Heart right ventricle (tissue), 16 donors: ENCODE data around the gene CRTC1. TPM values are rescaled to one million over a fixed set of nuclear protein-coding genes. Genes with fewer than 3 reads are reported as not detected.

ENCODE experiments used
- ATAC-seq, 8 donors: fragments of 200-7000 bp; cut with Tn5 transposase; one replicate each; pipeline ENCODE4 v1.9.1; 2020; ENCODE audit warnings: mild to moderate bottlenecking in 8 of 8, moderate library complexity in 8 of 8, moderate number of reproducible peaks in 1 of 8
- DNase-seq, 2 donors: peaks; one replicate each; pipeline ENCODE4 v3.0.0-alpha.2; 2020
- H3K27ac ChIP-seq, 10 donors: fragments of 200-600 bp; sonication (generic) in 2 of 10; one replicate each; pipeline versions ENCODE4 v1.5.0 to v1.8.0; 2020 to 2022; ENCODE audit warnings: mild to moderate bottlenecking in 3 of 10
- H3K27me3 ChIP-seq, 7 donors: fragments of 200-600 bp; one replicate each; pipeline ENCODE4 v1.8.0; 2021 to 2022; ENCODE audit warnings: mild to moderate bottlenecking in 2 of 7
- H3K36me3 ChIP-seq, 9 donors: fragments of 200-600 bp; sonication (generic) in 1 of 9; one replicate each; pipeline versions ENCODE4 v1.5.0 to v1.8.0; 2020 to 2022; ENCODE audit warnings: mild to moderate bottlenecking in 2 of 9
- H3K4me1 ChIP-seq, 9 donors: fragments of 200-600 bp; sonication (generic) in 1 of 9; one replicate each; pipeline versions ENCODE4 v1.5.0 to v1.8.0; 2020 to 2022; ENCODE audit warnings: mild to moderate bottlenecking in 4 of 9
- H3K4me3 ChIP-seq, 10 donors: fragments of 200-600 bp; sonication (generic) in 2 of 10; one replicate each; pipeline versions ENCODE4 v1.5.0 to v1.8.0; 2020 to 2022; ENCODE audit warnings: mild to moderate bottlenecking in 7 of 10, moderate library complexity in 2 of 10
- H3K9me3 ChIP-seq, 11 donors: fragments of 200-600 bp in 10 of 11; sonication (generic) in 2 of 11; one replicate each; pipeline versions ENCODE4 v1.5.0 to v1.8.0; 2013 to 2022; ENCODE audit warnings: mild to moderate bottlenecking in 2 of 11, control low read depth in 1 of 11, moderate library complexity in 1 of 11
- WGBS, 2 donors: extraction: QIAGEN DNeasy Blood & Tissue Kit; methylation state at CpG; one replicate each; pipeline ENCODE4 v1.1.7; 2013; ENCODE audit warnings: inconsistent platforms in 1 of 2; 5-methylcytosine and 5-hydroxymethylcytosine counted together
- intact Hi-C, 10 donors: fragments of 100-400 bp; cut with DNase I; formaldehyde crosslinking; loops; one replicate each; pipeline versions ENCODE4 v1.11.1 to v1.14.2; 2022
- polyA plus RNA-seq, 2 donors: library from polyadenylated mRNA; stranded (reverse); fragments of 200-250 nt; gene quantifications; one replicate each; pipeline ENCODE4 v1.2.3, GENCODE V29; 2013
- total RNA-seq, 10 donors: library from RNA; stranded (reverse); fragmentation: NEBNext Ultra II Directional in 3 of 10; extraction: Animal tissue kit (Norgen Biotek cat#: 25700) in 3 of 10; gene quantifications; one replicate each; pipeline versions ENCODE4 v1.2.1 to v1.2.4, GENCODE V29; 2021 to 2023
- TF ChIP-seq, protein P1 (sequence below), 9 donors: fragments of 200-600 bp; sonication (generic) in 2 of 9; IDR thresholded peaks; one replicate each; pipeline versions ENCODE4 v1.5.0 to v1.8.0; 2021 to 2022; ENCODE audit warnings: antibody characterized with exemption in 9 of 9, mild to moderate bottlenecking in 5 of 9, moderate library complexity in 1 of 9
- donor health status: Arrhythmogenic right ventricular cardiomyopathy.
- donor health status: ischemic (EF 13 %, LVEDD 7.1; RV severe dilation, severe dysfunction).
- donor health status: healthy with polysubstance abuse.
- donor health status: DM: no; HTN: yes; CAD: no.
- donor health status: DM: no; HTN: no; CAD: no.
- donor health status: ischemic (EF 25% LVEDD 6.9; RV normal size, moderate dysfunction).
- donor health status: ischemic (EF 25% LVEDD 5.7; RV mildly dilated, moderate dysfunction).
- donor health status: healthy.
- donor health status: DM: yes; HTN: yes; CAD: no.
- donor health status: Ischemic cardiomyopathy.
- donor health status: ischemic (EF 35%, LVEDD 5.7; RV mildly dilated, moderate dysfunction).
- donor health status: nonischemic (EF 11% LVEDD 7.7; RV severe dilation, severe dysfunction).
- donor health status: DM: yes; HTN: yes; CAD: no.
- donor health status: PGD.
- donor health status: ischemic (EF 29% LVEDD 5.4; RV normal size, mild dysfunction).
- donor health status: nonischemic (EF 23%, LVEDD 6.1; RV moderate dilation, normal function).

Gene CRTC1
- total and polyA plus RNA-seq, 12 donors: 3.2 to 11.8 (median 9.1) TPM

DNA sequence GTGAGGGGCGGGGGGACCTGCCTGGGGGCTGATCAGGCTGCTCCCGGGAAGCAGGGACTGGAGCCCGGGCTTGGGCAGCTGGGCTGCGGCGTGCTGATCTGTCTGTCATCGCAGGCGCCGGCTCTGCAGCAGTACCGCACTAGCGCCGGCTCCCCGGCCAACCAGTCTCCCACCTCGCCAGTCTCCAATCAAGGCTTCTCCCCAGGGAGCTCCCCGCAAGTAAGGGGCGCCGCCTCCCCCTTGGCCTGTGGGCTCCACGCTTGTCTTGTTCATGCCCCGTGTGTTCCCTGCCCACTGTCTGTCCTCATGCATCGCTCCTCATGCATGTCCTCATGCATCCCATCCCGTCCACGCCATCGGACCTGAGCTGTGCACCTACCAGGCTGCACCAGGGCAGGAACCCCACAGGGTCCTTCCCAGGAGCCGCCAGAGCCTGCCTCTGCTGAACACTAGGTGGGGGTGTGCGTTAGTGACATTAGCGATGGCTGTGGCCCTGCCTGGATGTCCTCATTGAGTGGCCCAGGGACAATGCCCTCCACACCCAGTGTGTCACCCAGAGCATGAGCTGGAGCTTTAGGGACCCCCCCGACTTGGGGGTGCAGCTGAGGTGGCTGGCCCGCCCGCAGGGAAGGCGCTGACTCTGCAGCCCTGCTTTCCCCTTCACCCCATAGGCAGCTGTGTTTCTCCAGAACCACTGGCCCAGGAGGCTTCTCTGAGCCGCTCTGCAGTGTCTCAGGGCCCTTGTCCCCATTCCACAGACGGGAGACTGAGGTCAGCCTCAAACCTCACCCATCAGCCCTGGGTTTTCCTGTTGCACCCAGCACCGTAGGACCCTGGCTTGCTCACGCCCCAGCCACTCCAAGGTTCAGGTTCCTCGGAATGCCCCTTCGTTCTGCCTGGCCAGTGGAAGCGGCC lies 88.1 kb downstream of the CRTC1 start:
- Histone ChIP-seq H3K27me3 (peaks cover 0 to under 1% (median 0%) of the 10 kb centered on the region in 7 donors), H3K36me3 (peaks cover 0 to 19% (median 0%) of the 10 kb centered on the region in 9 donors), H3K4me1 (no peaks in the 10 kb centered on the region), H3K4me3 (no peak overlapping the region), H3K9me3 (no peaks in the 10 kb centered on the region), H3K27ac (no peak overlapping the region)
- intact Hi-C loops: no loop called here
- TF ChIP-seq, protein P1, sequence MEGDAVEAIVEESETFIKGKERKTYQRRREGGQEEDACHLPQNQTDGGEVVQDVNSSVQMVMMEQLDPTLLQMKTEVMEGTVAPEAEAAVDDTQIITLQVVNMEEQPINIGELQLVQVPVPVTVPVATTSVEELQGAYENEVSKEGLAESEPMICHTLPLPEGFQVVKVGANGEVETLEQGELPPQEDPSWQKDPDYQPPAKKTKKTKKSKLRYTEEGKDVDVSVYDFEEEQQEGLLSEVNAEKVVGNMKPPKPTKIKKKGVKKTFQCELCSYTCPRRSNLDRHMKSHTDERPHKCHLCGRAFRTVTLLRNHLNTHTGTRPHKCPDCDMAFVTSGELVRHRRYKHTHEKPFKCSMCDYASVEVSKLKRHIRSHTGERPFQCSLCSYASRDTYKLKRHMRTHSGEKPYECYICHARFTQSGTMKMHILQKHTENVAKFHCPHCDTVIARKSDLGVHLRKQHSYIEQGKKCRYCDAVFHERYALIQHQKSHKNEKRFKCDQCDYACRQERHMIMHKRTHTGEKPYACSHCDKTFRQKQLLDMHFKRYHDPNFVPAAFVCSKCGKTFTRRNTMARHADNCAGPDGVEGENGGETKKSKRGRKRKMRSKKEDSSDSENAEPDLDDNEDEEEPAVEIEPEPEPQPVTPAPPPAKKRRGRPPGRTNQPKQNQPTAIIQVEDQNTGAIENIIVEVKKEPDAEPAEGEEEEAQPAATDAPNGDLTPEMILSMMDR (IDR thresholded peaks at IDR 0.05): peak in 2 of 9 donors; percentile 10 to 17
- DNase-seq (no peak), ATAC-seq (no peak)
- WGBS, 2 donors: 88 to 90% methylated on average over 36 of the region's 36 CpGs

- Histone ChIP-seq H3K27ac (no peak overlapping the region), H3K27me3 (peaks cover 0 to 14% (median 0%) of the 10 kb centered on the region in 7 donors), H3K9me3 (no peaks in the 10 kb centered on the region), H3K36me3 (peaks cover 0 to 8% (median 0%) of the 10 kb centered on the region in 9 donors), H3K4me3 (no peak overlapping the region), H3K4me1 (peaks cover 0 to 4% (median 0%) of the 10 kb centered on the region in 9 donors)
- TF ChIP-seq, protein P1 (IDR thresholded peaks at IDR 0.05): no peak
- 84 to 87% methylated on average over 27 of the region's 27 CpGs for WGBS, 2 donors
- intact Hi-C loops: no loop called here
- DNase-seq: no peak
- no peak for ATAC-seq
Measured at GRCh38 chr19:18772620-18773587, 89.4 kb downstream of the CRTC1 start.

DNA sequence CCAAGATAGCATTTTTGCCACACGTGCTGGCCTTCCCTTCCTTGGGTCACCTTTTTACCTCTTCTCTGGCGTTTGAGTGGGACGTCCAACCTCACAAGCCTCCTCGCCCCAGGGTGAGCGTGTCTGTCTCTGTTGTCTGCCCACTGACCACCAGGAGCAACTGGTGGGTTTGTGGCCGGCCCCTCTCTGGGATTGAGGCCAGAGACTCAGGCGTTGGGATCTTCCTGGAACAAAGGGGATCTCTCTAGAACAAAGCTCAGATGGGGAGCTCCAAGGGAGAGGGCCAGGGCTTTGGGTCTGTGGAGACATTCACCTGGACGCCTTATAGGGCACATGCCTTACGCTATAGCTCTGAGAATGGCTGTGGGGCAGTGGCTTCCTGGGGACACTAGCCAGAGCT lies 90.2 kb downstream of the CRTC1 start:
- 89 to 91% methylated on average over 9 of the region's 9 CpGs for WGBS, 2 donors
- Histone ChIP-seq H3K27ac (no peak overlapping the region), H3K4me1 (peaks cover 0 to 4% (median 0%) of the 10 kb centered on the region in 9 donors), H3K36me3 (peaks cover 0 to 5% (median 0%) of the 10 kb centered on the region in 9 donors), H3K27me3 (peaks cover 0 to 22% (median 3%) of the 10 kb centered on the region in 7 donors), H3K4me3 (no peak overlapping the region), H3K9me3 (no peaks in the 10 kb centered on the region)
- ATAC-seq (no peak), DNase-seq (no peak)
- intact Hi-C loops: no loop called here
- TF ChIP-seq, protein P1 (IDR thresholded peaks at IDR 0.05): no peak

DNA sequence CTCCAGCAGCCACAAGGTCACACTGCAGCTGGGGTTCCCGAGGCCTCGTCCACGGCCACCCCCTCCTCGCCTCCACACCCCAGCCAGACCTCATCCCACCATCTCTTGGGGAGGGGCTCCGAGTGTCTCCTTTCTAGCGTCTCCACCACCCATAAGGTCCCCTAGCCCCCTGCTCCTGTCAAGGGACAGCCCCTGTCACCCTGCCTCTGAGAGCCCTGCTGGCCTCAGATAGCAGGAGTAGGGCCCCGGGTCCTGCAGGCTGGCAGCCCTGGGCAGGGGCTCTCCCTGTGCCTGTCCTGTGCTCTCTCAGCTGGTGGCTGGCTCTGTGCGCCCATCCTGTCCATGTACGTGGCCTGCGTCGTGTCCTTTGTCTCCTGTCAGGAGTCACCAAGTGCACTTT lies 90.6 kb downstream of the CRTC1 start:
- no peaks in the 10 kb centered on the region for H3K9me3 ChIP-seq
- TF ChIP-seq, protein P1 (IDR thresholded peaks at IDR 0.05): no peak
- H3K4me1 ChIP-seq: peaks cover 0 to 4% (median 0%) of the 10 kb centered on the region in 9 donors
- no peak for DNase-seq
- WGBS, 2 donors: 94% methylated on average over 11 of the region's 11 CpGs
- H3K36me3 ChIP-seq: peaks cover 0 to 4% (median 0%) of the 10 kb centered on the region in 9 donors
- H3K27ac ChIP-seq: no peak overlapping the region
- no peak overlapping the region for H3K4me3 ChIP-seq
- no peak for ATAC-seq
- peaks cover 0 to 26% (median 7%) of the 10 kb centered on the region in 7 donors for H3K27me3 ChIP-seq
- intact Hi-C loops: no loop called here
